SK-N-MC (cell line): ENCODE data around the gene IQSEC1.

Experiments used
- EZH2 ChIP-seq: fragments of 200-600 bp; sonication (generic); IDR thresholded peaks from one replicate; pipeline ENCODE4 v1.6.1; 2017; ENCODE audit warnings: antibody characterized with exemption
- FOXP2 ChIP-seq: optimal IDR thresholded peaks from 2 replicates; pipeline ENCODE3; 2011; ENCODE audit warnings: mild to moderate bottlenecking, moderate library complexity; ENCODE audit not compliant: insufficient read depth; ENCODE audit errors: extremely low read length, control extremely low read depth
- POLR2AphosphoS5 ChIP-seq: IDR thresholded peaks from 2 replicates; pipeline ENCODE4 v1.6.1; 2012; ENCODE audit warnings: mild to moderate bottlenecking, low read depth, low read length, borderline replicate concordance

GRCh38 chr3:12967606-12968351, 105.5 kb downstream of the IQSEC1 start:
- peak; percentile 67 for TF ChIP-seq POLR2AphosphoS5
- no peak for TF ChIP-seq EZH2
- TF ChIP-seq FOXP2: no peak
